ENCODE data around the gene FNBP1L. TPM values are rescaled to one million over a fixed set of nuclear protein-coding genes. Genes with fewer than 3 reads are reported as not detected.

Gene FNBP1L
- total and polyA plus RNA-seq, 8 donors = 10.1 to 32.4 (median 16.0) TPM

DNA sequence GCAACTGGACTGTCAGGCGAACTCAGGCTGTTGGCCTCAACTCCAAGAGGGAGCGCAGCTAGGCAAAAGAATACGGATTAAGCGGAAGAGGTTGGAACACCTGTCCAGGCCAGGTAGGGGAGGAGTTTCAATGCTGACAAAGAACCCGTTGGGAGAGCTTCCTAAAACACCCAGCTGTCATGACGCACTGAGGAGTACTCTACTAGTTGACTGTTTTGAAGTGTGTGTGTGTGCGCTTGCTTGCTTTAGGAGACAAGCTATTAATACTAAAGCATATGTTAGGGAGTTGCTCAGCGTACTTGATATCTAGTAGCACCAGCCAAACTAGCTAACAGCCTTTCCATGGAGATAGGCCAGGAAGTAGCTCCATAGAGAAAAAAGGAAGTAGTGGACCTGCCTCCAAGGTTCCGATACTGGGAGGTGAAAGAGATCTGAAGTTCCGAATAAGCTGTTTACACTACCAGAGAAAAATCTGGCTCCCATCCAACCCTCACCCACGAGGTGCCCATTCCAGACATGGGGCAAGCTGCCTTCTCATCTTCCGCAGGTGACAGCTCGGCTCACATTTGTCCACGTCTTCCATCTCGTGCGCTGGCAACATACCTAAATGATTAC, 974 bp upstream of the FNBP1L start:
- H3K9me3 ChIP-seq = no peaks in the 10 kb centered on the region
- intact Hi-C loops (cut with DNase I) = no loop called here
- ATAC-seq (peak; percentile 67 to 80 (median 72)), DNase-seq (peak; percentile 65 to 79 (median 74)), FAIRE-seq (no peak)
- peaks cover 10 to 33% (median 32%) of the 10 kb centered on the region in 3 donors for H3K4me1 ChIP-seq
- TF ChIP-seq, protein P1, sequence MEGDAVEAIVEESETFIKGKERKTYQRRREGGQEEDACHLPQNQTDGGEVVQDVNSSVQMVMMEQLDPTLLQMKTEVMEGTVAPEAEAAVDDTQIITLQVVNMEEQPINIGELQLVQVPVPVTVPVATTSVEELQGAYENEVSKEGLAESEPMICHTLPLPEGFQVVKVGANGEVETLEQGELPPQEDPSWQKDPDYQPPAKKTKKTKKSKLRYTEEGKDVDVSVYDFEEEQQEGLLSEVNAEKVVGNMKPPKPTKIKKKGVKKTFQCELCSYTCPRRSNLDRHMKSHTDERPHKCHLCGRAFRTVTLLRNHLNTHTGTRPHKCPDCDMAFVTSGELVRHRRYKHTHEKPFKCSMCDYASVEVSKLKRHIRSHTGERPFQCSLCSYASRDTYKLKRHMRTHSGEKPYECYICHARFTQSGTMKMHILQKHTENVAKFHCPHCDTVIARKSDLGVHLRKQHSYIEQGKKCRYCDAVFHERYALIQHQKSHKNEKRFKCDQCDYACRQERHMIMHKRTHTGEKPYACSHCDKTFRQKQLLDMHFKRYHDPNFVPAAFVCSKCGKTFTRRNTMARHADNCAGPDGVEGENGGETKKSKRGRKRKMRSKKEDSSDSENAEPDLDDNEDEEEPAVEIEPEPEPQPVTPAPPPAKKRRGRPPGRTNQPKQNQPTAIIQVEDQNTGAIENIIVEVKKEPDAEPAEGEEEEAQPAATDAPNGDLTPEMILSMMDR (IDR thresholded peaks at IDR 0.05) = no peak
- H3K36me3 ChIP-seq = no peaks in the 10 kb centered on the region
- H3K4me3 ChIP-seq = peak overlapping the region; percentile 93 to 97 (median 96)
- no peaks in the 10 kb centered on the region for H3K27me3 ChIP-seq
- WGBS, 2 donors = 7% methylated on average over 16 of the region's 16 CpGs
- H3K27ac ChIP-seq = peak overlapping the region; percentile 87 to 97 (median 92)

DNA sequence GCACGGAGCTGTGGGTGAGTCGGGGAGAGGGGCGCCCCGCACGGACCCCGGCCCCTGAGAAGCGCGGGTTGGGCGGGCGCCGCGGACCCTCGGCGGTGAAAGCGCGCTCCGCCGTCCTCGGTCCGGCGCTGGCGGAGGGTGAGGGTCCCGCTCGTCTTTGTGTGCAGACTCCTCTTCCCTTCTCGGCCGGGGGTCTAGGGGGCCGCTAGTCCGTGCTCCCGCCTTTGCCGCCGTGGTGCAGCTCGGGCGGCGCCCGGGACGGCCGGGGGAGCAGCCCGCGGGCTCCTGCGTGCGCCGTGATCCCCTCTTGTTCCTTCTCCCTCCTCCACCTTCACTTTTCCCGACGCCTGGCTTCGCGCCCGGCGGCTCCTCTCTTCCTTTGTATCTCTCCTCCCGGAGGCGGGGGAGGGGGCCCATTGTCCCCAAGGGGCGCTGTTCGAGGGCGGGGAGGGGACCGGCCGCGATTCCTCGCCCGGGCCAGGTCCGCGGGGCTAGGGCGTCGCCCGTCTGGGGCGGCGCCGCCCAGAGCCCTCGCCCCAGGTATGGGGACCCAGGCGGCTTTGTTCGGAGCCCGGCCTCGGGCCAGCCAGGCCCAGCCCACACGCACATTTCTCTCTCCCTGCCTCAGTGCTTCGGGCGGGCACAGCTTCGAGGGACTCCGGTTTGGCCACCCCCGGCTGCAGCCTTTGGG, 519 bp downstream of the FNBP1L start:
- no peaks in the 10 kb centered on the region for H3K9me3 ChIP-seq
- TF ChIP-seq, protein P1 (IDR thresholded peaks at IDR 0.05) = no peak
- ATAC-seq = peak; percentile 48 to 63 (median 56)
- no peak for FAIRE-seq
- intact Hi-C loops (cut with DNase I) = no loop called here
- no peaks in the 10 kb centered on the region for H3K36me3 ChIP-seq
- H3K4me1 ChIP-seq = peaks cover 6 to 25% (median 24%) of the 10 kb centered on the region in 3 donors
- WGBS, 2 donors = 0% methylated on average over 60 to 77 of the region's 77 CpGs
- peak overlapping the region; percentile 87 to 97 (median 92) for H3K27ac ChIP-seq
- peak overlapping the region; percentile 93 to 97 (median 96) for H3K4me3 ChIP-seq
- DNase-seq = peak; percentile 52 to 87 (median 66)
- H3K27me3 ChIP-seq = no peaks in the 10 kb centered on the region

DNA sequence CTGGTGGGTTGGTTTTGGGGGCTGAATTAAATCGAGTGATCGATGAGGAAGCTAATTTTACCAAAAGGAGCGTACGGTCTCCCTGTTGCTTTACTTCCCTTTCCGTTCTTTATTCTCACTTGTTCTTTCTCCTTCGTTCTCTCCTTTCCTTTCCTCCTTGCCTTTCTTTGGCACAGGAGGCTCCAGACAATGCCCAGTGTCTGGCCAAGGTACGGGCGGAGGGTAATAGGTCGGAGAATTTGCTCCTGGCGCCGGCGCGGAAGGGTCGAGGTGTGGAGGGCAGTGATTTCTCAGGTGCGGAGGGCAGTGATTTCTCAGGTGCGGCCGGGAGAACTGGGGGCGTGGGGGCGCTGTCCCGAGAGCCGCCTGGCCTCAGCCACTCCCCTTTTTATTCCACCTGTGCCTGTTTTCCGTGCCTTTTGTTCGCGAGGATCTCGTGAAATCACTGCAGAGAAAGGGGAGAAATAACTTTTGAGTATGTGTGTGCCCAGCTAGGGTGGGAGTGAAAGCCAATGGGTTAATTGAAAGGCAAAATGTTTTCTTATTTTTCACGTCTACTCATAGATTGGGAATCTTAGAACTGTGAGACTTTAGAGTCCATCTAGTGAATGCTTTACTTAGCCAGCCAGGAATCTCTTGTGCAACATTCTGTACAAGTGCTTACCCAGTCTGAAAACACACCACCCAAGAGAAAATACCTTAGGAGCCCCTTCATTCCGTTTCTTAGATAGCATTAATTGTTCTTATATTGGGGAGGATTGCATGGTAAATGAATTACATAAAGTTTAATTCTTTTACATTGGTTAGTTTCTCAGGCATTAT, 1.3 kb downstream of the FNBP1L start:
- TF ChIP-seq, protein P1 (IDR thresholded peaks at IDR 0.05) = no peak
- Histone ChIP-seq H3K27ac (peak overlapping the region; percentile 87 to 97 (median 92)), H3K27me3 (no peaks in the 10 kb centered on the region), H3K4me3 (peak overlapping the region; percentile 93 to 97 (median 96)), H3K9me3 (no peaks in the 10 kb centered on the region), H3K36me3 (no peaks in the 10 kb centered on the region), H3K4me1 (peaks cover 6 to 25% (median 19%) of the 10 kb centered on the region in 3 donors)
- 0 to 1% methylated on average over 27 of the region's 27 CpGs for WGBS, 2 donors
- ATAC-seq (peak; percentile 5 to 59 (median 40)), DNase-seq (peak; percentile 35 to 75 (median 49)), FAIRE-seq (no peak)
- intact Hi-C loops (cut with DNase I) = no loop called here

DNA sequence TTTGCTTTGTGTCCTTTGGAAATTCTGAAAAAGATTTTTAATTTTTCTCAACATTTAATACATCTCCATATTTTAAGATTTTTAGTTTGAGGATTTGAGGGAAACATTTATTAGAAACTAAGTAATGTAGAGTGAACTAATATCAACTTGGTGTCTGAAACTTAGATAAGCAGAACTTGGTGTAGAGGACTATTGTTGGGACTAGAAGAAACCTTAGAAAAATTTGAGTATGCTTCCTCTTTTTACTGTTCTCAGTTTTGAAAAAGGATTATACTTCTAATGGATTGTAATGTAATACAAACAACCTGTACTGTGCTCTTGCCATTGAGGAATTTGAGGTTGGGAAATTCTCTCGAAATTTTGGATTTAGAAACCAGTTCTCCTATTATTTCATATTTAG, 2.4 kb downstream of the FNBP1L start:
- intact Hi-C loops (cut with DNase I) = no loop called here
- Histone ChIP-seq H3K4me3 (peak overlapping the region in 1 of 4 donors; percentile 97), H3K27ac (no peak overlapping the region), H3K4me1 (peaks cover 6 to 25% (median 19%) of the 10 kb centered on the region in 3 donors), H3K36me3 (no peaks in the 10 kb centered on the region), H3K9me3 (no peaks in the 10 kb centered on the region), H3K27me3 (no peaks in the 10 kb centered on the region)
- FAIRE-seq = no peak
- TF ChIP-seq, protein P1 (IDR thresholded peaks at IDR 0.05) = no peak
- WGBS, 2 donors = 46 to 49% methylated on average over 1 of the region's 1 CpG
- ATAC-seq = no peak
- DNase-seq = no peak

Measured in pancreas (tissue), 10 donors.